ENCODE results near the gene OAS1.

The OAS1 gene

GRCh38 chr12:112965643-112966042, 58.9 kb downstream of the OAS1 start:
- no peak for DNase-seq (ENCODE audit: low spot score)

GRCh38 chr12:112967306-112967705, 60.5 kb downstream of the OAS1 start:
- DNase-seq (ENCODE audit: low spot score): no peak

GRCh38 chr12:112967858-112968257, 61.1 kb downstream of the OAS1 start:
- DNase-seq (ENCODE audit: low spot score): no peak

All from CD4-positive, alpha-beta T cell treated with Interleukin-15 for 4 hours (primary cell).